ENCODE results near the gene LAMTOR4. TPM values are rescaled to one million over a fixed set of nuclear protein-coding genes. Genes with fewer than 3 reads are reported as not detected.

The LAMTOR4 gene
- total RNA-seq, result 167 and 169 TPM in 2 replicates

GRCh38 chr7:100148559-100149328 is at the start of gene LAMTOR4:
Gene LAMTOR4 (plus strand): TSS chr7:100148918. CDS start chr7:100148973, 55 bp downstream.

GRCh38 chr7:100101016-100101862 is 47.5 kb upstream of the LAMTOR4 start, which contains the start of the genes AP4M1 and MCM7:
Gene AP4M1 (plus strand): TSS chr7:100101643. CDS start chr7:100101715, 72 bp downstream.
Gene MCM7 (minus strand): TSS chr7:100101397. CDS start chr7:100101294, 103 bp downstream.

GRCh38 chr7:100119072-100119969 is 29.4 kb upstream of the LAMTOR4 start, which contains the start of the genes CNPY4 and TAF6:
Gene CNPY4 (plus strand): TSS chr7:100119634. CDS start chr7:100119745, 111 bp downstream.
Gene TAF6 (minus strand): TSS chr7:100119358. CDS start chr7:100114209, 5,149 bp downstream.

GRCh38 chr7:100126931-100127865 is 21.5 kb upstream of the LAMTOR4 start, which contains the start of gene MBLAC1:
Gene MBLAC1 (plus strand): TSS chr7:100126967. CDS start chr7:100127396, 429 bp downstream.

GRCh38 chr7:100158229-100159098 is 9.7 kb downstream of the LAMTOR4 start, which contains the start of gene TRAPPC14:
Gene TRAPPC14 (minus strand): TSS chr7:100158723. CDS start chr7:100158499, 224 bp downstream.

GRCh38 chr7:100177045-100178001 is 28.6 kb downstream of the LAMTOR4 start, which contains the start of the genes GPC2 and STAG3:
Gene GPC2 (minus strand): TSS chr7:100177381. CDS start chr7:100177199, 182 bp downstream.
Gene STAG3 (plus strand): TSS chr7:100177918. CDS start chr7:100180557, 2,639 bp downstream.

Other genes with a start within 250 kb of the LAMTOR4 start
- 22.4 and 24.7 TPM in 2 replicates for gene TRIM4, start 229.4 kb upstream of the LAMTOR4 start, total RNA-seq
- gene GJC3, start 219.3 kb upstream of the LAMTOR4 start, total RNA-seq, result not detected in 2 replicates
- gene AZGP1, start 172.9 kb upstream of the LAMTOR4 start, total RNA-seq, result 0.13 TPM in 1 of 2 replicates, not detected in the other
- gene ZKSCAN1, start 133.3 kb upstream of the LAMTOR4 start, total RNA-seq, result 33.3 and 42.2 TPM in 2 replicates
- gene ZSCAN21, start 99.1 kb upstream of the LAMTOR4 start, total RNA-seq, result 8.8 and 10.7 TPM in 2 replicates
- 17.7 and 22.3 TPM in 2 replicates for gene ZNF3, start 67.2 kb upstream of the LAMTOR4 start, total RNA-seq
- 120 TPM in 2 replicates for gene COPS6, start 59.9 kb upstream of the LAMTOR4 start, total RNA-seq
- gene MCM7, start 47.5 kb upstream of the LAMTOR4 start, total RNA-seq, result 48.7 and 92.6 TPM in 2 replicates
- gene AP4M1, start 47.3 kb upstream of the LAMTOR4 start, total RNA-seq, result 24.2 and 24.6 TPM in 2 replicates
- gene TAF6, start 29.6 kb upstream of the LAMTOR4 start, total RNA-seq, result 22.3 and 25.1 TPM in 2 replicates
- gene CNPY4, start 29.3 kb upstream of the LAMTOR4 start, total RNA-seq, result 35.3 and 43.7 TPM in 2 replicates
- 2.5 and 3.2 TPM in 2 replicates for gene MBLAC1, start 22.0 kb upstream of the LAMTOR4 start, total RNA-seq
- 7.6 and 10.8 TPM in 2 replicates for gene TRAPPC14, start 9.8 kb downstream of the LAMTOR4 start, total RNA-seq
- 1.3 and 2.1 TPM in 2 replicates for gene GAL3ST4, start 19.7 kb downstream of the LAMTOR4 start, total RNA-seq
- gene GPC2, start 28.5 kb downstream of the LAMTOR4 start, total RNA-seq, result 0.40 and 0.99 TPM in 2 replicates
- 0.92 and 1.1 TPM in 2 replicates for gene STAG3, start 29.0 kb downstream of the LAMTOR4 start, total RNA-seq
- not detected in 2 replicates for gene PVRIG, start 71.0 kb downstream of the LAMTOR4 start, total RNA-seq
- gene SPDYE3, start 158.8 kb downstream of the LAMTOR4 start, total RNA-seq, result not detected in 2 replicates
- 7.4 and 9.9 TPM in 2 replicates for gene PILRB, start 209.2 kb downstream of the LAMTOR4 start, total RNA-seq
- gene PILRA, start 224.6 kb downstream of the LAMTOR4 start, total RNA-seq, result 0.62 TPM in 1 of 2 replicates, not detected in the other